Measurements from ENCODE around the gene RITA1. TPM values are rescaled to one million over a fixed set of nuclear protein-coding genes. Genes with fewer than 3 reads are reported as not detected.

RITA1 gene
- total and polyA plus RNA-seq, 9 donors = 6.8 to 19.4 (median 15.4) TPM

- Histone ChIP-seq H3K9me3 (no peaks in the 10 kb centered on the region), H3K4me1 (ENCODE audit: insufficient read depth) (peaks cover 6% of the 10 kb centered on the region), H3K27ac (peak overlapping the region in 1 of 2 donors; percentile 42), H3K4me3 (no peak overlapping the region), H3K36me3 (no peaks in the 10 kb centered on the region), H3K27me3 (no peaks in the 10 kb centered on the region)
- TF ChIP-seq EP300 (IDR thresholded peaks at IDR 0.05) (no peak), POLR2A (IDR thresholded peaks at IDR 0.05) (no peak), CTCF (IDR thresholded peaks at IDR 0.05) (no peak)
- WGBS, 3 donors = 18 to 40% (median 25%) methylated on average over 3 of the region's 3 CpGs
- intact Hi-C loops (cut with DNase I) = no loop called here
- DNase-seq = no peak
These were observed 53.8 kb downstream of the RITA1 start for GRCh38 chr12:113239288-113239771.

GRCh38 chr12:113239811-113240331, 54.4 kb downstream of the RITA1 start:
- intact Hi-C loops (cut with DNase I) = no loop called here
- H3K36me3 ChIP-seq = no peaks in the 10 kb centered on the region

GRCh38 chr12:113240395-113240794, 54.9 kb downstream of the RITA1 start:
- intact Hi-C loops (cut with DNase I) = no loop called here
- WGBS, 3 donors = 86 to 89% (median 87%) methylated on average over 3 of the region's 3 CpGs
- H3K4me1 ChIP-seq (ENCODE audit: insufficient read depth) = peaks cover 10% of the 10 kb centered on the region
- H3K4me3 ChIP-seq = no peak overlapping the region
- TF ChIP-seq EP300 (IDR thresholded peaks at IDR 0.05) (no peak), POLR2A (IDR thresholded peaks at IDR 0.05) (no peak), CTCF (IDR thresholded peaks at IDR 0.05) (no peak)
- DNase-seq = no peak
- no peaks in the 10 kb centered on the region for H3K9me3 ChIP-seq
- no peak overlapping the region for H3K27ac ChIP-seq
- H3K36me3 ChIP-seq = no peaks in the 10 kb centered on the region
- H3K27me3 ChIP-seq = no peaks in the 10 kb centered on the region

More at GRCh38 chr12:113239811-113240331, 54.4 kb downstream of the RITA1 start:
- Histone ChIP-seq H3K27me3 (no peaks in the 10 kb centered on the region), H3K9me3 (no peaks in the 10 kb centered on the region), H3K4me3 (no peak overlapping the region), H3K27ac (peak overlapping the region in 1 of 2 donors; percentile 42), H3K4me1 (ENCODE audit: insufficient read depth) (peaks cover 8% of the 10 kb centered on the region)
- TF ChIP-seq POLR2A (IDR thresholded peaks at IDR 0.05) = no peak
- TF ChIP-seq EP300 (IDR thresholded peaks at IDR 0.05) = no peak
- no peak for TF ChIP-seq CTCF (IDR thresholded peaks at IDR 0.05)
- WGBS, 3 donors = 16 to 21% (median 20%) methylated on average over 12 of the region's 12 CpGs
- peak in 4 of 5 donors; percentile 35 to 69 (median 61) for DNase-seq

GRCh38 chr12:113241191-113242025, 55.9 kb downstream of the RITA1 start:
- H3K4me3 ChIP-seq = no peak overlapping the region
- no peaks in the 10 kb centered on the region for H3K27me3 ChIP-seq
- no peak for TF ChIP-seq CTCF (IDR thresholded peaks at IDR 0.05)
- TF ChIP-seq POLR2A (IDR thresholded peaks at IDR 0.05) = no peak
- no peak for TF ChIP-seq EP300 (IDR thresholded peaks at IDR 0.05)
- 76 to 82% (median 77%) methylated on average over 14 of the region's 14 CpGs for WGBS, 3 donors
- H3K4me1 ChIP-seq (ENCODE audit: insufficient read depth) = peaks cover 16% of the 10 kb centered on the region
- no peak for DNase-seq
- no peaks in the 10 kb centered on the region for H3K9me3 ChIP-seq
- H3K36me3 ChIP-seq = no peaks in the 10 kb centered on the region
- intact Hi-C loops (cut with DNase I) = no loop called here
- no peak overlapping the region for H3K27ac ChIP-seq

Small RNAs within 50 kb of the gene (microRNA-seq; reads per million reads assigned to microRNA genes)
- 0 reads per million in 3 donors for gene MIR7106

Small RNAs within 50 kb of the gene (small RNA-seq; reads per million reads assigned to genes)
- gene MIR7106 = not detected
- gene RF00019 = not detected

Other genes with a start within 250 kb of the RITA1 start
- 10 to 100 TPM in 2 of 7 donors, 1 to 10 TPM in 5; 2.3 to 12.6 (median 7.6) TPM for gene OAS3, start 247.2 kb upstream of the RITA1 start, total RNA-seq
- 10 to 100 TPM in 1 of 2 donors, 1 to 10 TPM in 1; 8.1 to 26.2 TPM for gene OAS3, start 247.2 kb upstream of the RITA1 start, polyA plus RNA-seq
- 1 to 10 TPM; 1.4 to 6.2 (median 2.9) TPM for gene OAS2, start 207.2 kb upstream of the RITA1 start, total RNA-seq
- gene OAS2, start 207.2 kb upstream of the RITA1 start, polyA plus RNA-seq = 10 to 100 TPM in 1 of 2 donors, 1 to 10 TPM in 1; 5.6 to 57.0 TPM
- gene DTX1, start 129.0 kb upstream of the RITA1 start, total RNA-seq = 1 to 10 TPM in 4 of 7 donors, under 1 TPM in 3; 0.56 to 5.5 (median 1.5) TPM
- gene DTX1, start 129.0 kb upstream of the RITA1 start, polyA plus RNA-seq = 1 to 10 TPM; 2.1 to 2.4 TPM
- gene RASAL1, start 50.0 kb upstream of the RITA1 start, total RNA-seq = 1 to 10 TPM in 4 of 7 donors, under 1 TPM in 1, not detected in 2; 0.36 to 5.1 (median 1.3) TPM
- under 1 TPM; 0.05 to 0.42 TPM for gene RASAL1, start 50.0 kb upstream of the RITA1 start, polyA plus RNA-seq
- 10 to 100 TPM in 1 of 7 donors, 1 to 10 TPM in 3, under 1 TPM in 1, not detected in 2; 0.72 to 38.3 (median 1.6) TPM for gene CFAP73, start 36.0 kb upstream of the RITA1 start, total RNA-seq
- gene CFAP73, start 36.0 kb upstream of the RITA1 start, polyA plus RNA-seq = under 1 TPM in 1 of 2 donors, not detected in 1; 0.15 TPM
- gene DDX54, start 243 bp upstream of the RITA1 start, total RNA-seq = 10 to 100 TPM; 54.0 to 77.5 (median 71.4) TPM
- 10 to 100 TPM; 10.8 to 42.4 TPM for gene DDX54, start 243 bp upstream of the RITA1 start, polyA plus RNA-seq
- gene TPCN1, start 35.7 kb downstream of the RITA1 start, total RNA-seq = 10 to 100 TPM; 29.8 to 65.6 (median 54.8) TPM
- gene TPCN1, start 35.7 kb downstream of the RITA1 start, polyA plus RNA-seq = 10 to 100 TPM; 28.0 to 40.3 TPM
- 100 to 1,000 TPM in 3 of 7 donors, 10 to 100 TPM in 4; 36.9 to 117 (median 88.0) TPM for gene SLC8B1, start 149.4 kb downstream of the RITA1 start, total RNA-seq
- 10 to 100 TPM; 61.0 to 72.9 TPM for gene SLC8B1, start 149.4 kb downstream of the RITA1 start, polyA plus RNA-seq
- gene PLBD2, start 172.9 kb downstream of the RITA1 start, total RNA-seq = 100 to 1,000 TPM in 1 of 7 donors, 10 to 100 TPM in 6; 31.5 to 101 (median 81.9) TPM
- gene PLBD2, start 172.9 kb downstream of the RITA1 start, polyA plus RNA-seq = 100 to 1,000 TPM in 1 of 2 donors, 10 to 100 TPM in 1; 45.0 to 135 TPM
- 10 to 100 TPM in 1 of 7 donors, 1 to 10 TPM in 2, under 1 TPM in 2, not detected in 2; 0.20 to 12.8 (median 1.0) TPM for gene SDS, start 218.2 kb downstream of the RITA1 start, total RNA-seq
- gene SDS, start 218.2 kb downstream of the RITA1 start, polyA plus RNA-seq = 1 to 10 TPM in 1 of 2 donors, under 1 TPM in 1; 0.36 to 1.4 TPM
- gene SDSL, start 236.7 kb downstream of the RITA1 start, total RNA-seq = 10 to 100 TPM in 1 of 7 donors, 1 to 10 TPM in 6; 1.7 to 19.3 (median 4.5) TPM
- 1 to 10 TPM in 1 of 2 donors, under 1 TPM in 1; 0.43 to 3.0 TPM for gene SDSL, start 236.7 kb downstream of the RITA1 start, polyA plus RNA-seq

All from ovary (tissue), 9 donors.